Stimulated activated CD8-positive, alpha-beta memory T cell treated with anti-CD3 and anti-CD28 coated beads, Interleukin-7, amount 100 ng/mL, for 1 hour (primary cell): ENCODE measurements around the gene HIF3A.
"Not testable (repeated sequence)": the region's sequence is repeated elsewhere in the genome, so short reads cannot be mapped to it uniquely, and the experiment has no call there.

ENCODE experiments used
- DNase-seq, 2 donors: peaks; one replicate each; pipeline ENCODE4 v3.0.0-alpha.2; 2020; ENCODE audit warnings: low read depth in 2 of 2

Gene HIF3A

DNA sequence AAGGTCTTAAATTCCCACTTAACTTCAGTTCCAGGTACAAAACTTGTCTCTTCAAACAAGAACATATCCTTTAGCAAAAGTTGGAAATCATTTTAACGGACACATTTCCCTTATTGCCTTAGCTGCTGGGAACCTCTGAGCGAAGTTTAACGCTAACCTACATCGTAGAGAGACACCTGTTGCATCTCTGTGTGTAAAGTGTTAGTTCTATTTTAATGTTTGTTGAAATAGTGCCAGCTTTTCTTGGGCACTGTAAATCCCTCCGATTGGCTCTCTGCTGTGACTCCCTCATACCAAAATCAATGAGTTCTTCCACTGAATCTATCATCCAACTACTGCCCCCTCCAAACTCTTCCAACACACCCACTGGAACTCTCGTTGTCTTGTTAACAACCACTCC lies 2.3 kb upstream of the HIF3A start:
- DNase-seq: no peak

DNA sequence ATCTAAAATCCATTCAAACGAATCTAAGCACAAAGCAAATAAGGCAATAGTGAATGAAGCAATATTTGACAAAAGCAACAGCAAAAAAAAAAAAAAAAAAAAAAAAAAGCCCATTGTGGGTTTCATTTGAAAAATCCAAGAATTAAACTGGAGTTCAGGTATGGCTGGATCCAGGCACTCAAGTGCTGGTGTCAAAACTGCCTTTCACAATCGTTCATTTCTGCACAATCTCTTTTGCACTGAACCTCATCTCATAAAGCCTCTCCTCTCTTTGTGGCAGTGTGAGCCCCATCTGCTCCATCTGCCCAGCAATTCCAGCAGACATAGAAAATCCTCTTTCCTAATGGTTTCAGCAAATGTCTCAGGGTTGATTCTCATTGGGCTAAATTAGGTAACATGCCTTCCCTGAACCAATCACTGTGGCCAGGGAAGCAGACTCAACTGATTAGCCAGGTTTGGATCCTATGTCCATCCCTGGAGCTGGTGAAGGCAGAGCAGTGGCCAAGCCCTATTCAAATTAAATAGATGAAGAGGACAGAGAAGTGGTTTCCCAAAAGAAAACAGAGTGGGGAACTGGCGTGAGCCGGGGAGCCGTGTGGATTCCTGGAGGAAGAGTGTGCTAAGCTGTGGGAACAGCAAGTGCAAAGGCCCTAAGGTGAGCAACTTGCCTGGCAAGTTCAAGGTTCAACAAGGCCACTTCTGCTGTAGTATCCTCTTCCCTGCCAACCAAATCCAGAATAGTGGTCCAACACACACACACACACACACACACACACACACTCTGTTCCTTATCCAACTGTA lies 1.2 kb upstream of the HIF3A start:
- DNase-seq: no peak

DNA sequence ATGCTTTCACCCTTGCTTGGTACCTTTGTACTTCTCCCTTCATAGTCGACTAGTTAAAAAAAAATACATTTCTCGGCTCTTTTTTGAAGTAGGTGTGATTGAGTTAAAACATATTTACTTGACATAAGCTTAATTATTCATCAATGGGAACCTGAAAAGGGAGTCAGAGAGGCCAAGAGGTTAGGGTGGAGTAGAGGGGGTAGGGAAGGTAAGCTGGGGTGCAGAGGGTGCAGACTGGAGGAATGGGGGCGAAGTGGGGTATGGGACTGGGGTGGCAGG lies 701 bp upstream of the HIF3A start:
- no peak for DNase-seq

DNA sequence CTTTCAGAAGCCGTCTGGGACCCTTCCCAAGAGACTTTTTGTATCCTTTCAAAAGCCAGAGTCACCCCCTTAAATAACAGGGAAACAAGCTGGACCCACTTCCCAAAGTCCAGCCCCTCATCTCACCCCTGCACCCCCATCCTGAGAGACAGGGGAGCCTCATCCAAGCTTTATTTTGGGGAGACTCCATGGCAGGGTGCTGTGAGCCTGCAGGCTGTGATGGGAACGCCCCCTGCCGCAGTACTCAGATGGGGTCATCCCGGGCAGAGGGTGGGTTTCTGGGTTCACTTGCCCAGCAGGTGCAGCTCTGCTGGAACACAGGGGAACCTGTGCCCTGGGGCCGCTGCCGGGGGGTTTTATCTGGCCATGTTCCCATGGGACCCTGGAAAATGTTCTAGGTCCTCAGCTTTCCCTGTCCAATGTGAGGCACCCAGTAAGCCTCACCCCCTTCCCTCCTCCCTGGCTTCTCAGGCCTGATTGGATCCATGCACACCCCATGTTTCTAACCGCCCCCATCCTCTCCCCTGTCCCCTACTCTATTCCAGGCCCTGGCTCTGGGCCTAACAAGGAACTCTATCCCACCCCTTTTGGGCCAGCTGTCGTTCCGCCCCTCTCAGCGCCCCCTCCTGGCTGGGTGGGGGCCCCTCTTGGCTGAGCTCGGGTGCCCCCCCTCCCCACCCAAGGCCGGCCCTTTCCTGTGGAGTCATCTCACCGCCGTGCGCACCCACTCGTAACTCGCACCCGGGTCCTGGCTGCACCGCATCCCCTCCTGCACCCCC lies 1.0 kb downstream of the HIF3A start:
- DNase-seq: no peak

DNA sequence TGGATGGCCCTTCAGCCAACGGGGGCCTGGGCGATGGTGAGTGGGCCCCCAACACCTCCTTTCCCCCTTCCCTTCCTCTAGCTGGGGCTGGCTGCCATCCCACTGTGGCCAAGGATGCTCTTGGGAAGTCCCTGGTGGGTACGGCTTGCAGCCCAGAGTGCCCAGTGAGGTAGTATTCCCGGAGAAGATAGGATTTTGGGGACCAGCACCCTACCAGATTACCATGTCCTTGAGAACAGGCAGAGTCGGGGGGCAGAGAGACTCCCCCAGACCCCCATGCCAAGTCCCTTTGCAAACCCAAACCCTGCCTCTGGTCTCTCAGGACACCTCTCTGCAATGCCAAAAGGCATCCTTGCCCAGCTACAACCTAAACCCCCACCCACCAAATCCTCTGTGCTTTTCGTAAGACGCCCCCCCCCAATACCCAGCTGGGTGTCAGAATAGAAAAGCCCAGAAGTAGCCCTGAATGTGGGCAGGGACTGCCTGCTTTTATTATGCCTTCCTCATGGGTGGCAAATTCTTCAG lies 1.7 kb downstream of the HIF3A start:
- DNase-seq: no peak

DNA sequence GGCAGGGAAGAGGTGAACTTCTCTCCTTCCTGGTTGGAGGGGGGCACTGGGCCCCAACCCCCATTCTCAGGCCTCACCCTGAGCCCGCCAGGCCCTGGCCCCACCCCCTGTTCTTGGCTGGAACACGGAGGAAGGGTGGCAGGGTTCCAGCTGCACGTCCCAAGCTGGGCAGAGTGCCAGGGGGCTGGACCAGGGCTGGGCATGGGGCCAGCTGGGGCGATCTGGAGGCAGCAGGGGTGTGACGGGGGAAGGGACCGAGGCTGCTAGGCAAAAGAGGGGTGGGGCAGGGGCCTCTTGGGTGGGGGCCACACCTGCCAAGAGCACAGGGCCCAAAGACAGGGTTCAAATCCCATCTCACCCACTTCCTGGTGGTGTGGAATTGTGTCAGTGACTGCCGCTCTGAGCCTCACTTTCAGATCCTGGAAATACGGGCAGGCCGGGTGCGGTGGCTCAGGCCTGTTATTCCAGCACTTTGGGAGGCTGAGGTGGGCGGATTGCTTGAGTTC lies 2.2 kb downstream of the HIF3A start:
- no peak for DNase-seq

DNA sequence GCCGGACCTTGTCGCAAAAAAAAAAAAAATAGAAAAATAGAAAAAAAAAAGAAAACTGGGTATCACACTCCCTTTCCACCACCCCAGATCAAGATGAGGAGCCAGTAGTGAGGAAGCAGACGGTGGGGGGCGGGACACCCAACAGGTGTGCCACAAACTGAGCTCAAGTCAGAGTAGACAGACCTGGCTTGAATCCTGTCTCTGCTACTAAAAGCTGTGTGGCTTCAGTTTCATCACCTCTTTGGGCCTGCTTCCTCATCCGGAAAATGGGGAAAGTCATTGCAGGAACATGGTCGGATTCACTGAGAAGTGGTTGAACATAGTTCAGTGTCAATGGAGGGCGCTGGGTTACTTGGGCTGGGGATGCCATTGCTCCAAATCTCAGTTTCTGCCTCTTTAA lies 2.9 kb downstream of the HIF3A start:
- no peak for DNase-seq

DNA sequence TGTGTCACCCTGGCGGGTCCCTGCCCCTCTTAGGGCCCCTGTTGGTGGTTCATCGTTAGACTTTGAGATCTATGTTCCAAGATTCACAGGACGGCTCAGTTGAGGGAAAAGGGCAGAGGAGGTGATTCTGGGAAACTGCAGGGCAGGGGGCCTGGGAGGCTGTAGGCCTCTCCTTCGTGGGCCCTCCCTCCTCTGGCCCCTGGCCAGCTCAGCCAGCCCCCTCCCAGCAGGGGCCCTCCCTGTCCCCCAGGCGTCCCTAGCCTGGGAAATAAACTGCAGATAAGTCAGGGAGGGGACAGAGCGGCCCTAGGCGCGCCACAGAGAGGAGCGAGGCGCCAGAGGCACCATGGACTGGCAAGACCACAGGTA lies 6.5 kb downstream of the HIF3A start:
- DNase-seq: no peak

DNA sequence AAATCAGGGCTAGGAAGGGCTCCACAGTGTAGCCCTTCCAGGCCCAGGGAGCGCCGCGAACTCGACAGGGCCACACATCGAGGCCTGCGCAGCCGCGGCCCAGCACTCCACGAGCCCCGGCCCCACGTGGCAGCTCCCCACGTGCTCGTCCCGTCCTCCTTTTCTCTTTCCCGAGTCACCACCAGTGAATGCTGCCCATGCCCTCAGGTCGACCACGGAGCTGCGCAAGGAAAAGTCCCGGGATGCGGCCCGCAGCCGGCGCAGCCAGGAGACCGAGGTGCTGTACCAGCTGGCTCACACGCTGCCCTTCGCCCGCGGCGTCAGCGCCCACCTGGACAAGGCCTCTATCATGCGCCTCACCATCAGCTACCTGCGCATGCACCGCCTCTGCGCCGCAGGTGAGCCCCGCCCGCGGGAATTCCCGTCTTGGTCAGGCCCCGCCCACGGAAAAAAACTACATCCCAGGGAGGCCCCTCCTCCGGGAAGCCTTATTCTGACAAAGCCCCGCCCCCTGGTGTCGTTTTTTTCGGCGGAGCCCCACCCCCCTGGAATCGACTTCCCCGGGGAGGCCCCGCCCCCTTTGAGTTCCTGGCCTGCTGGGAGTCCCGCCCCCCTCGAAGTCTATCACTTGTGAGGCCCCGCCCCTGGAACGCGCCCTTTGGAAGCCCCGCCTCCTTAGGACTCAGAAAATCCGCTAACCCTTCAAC lies 7.0 kb downstream of the HIF3A start:
- no peak for DNase-seq

DNA sequence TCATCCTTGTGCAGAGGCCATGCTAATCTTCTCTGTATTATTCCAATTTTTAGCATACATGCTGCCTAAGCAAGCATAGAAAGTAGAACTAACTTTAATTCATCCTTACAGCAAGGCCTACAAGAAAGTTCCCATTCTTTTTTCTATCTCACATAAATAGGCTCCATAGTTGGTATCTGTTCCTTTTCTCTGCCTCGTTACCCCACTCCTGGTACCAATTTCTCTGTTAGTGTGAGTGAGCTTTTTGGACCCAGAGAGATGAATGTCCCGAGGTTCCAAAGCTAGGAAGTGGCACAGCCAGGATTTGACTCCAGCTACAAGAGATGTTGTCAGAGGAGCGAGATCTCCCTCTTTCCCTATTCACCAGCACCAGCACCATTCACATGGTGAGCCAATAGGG lies 9.7 kb downstream of the HIF3A start:
- no peak for DNase-seq

DNA sequence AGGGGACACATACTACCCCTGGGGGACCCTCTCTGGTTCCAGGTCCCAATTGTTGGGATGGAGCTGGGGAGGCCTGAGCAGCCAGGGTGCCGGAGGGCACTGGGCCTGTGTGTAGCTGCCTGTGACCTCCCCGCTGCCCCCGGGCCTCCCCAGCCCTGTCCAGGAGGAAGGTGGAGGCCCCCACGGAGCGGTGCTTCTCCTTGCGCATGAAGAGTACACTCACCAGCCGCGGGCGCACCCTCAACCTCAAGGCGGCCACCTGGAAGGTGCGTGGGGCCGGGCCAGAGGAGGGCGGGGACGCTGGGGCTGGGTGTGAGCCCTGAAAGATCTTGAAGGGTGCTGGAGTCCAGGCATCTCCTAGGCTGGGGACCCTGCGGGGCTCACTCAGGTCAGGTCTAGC lies 11.7 kb downstream of the HIF3A start:
- DNase-seq: no peak

DNA sequence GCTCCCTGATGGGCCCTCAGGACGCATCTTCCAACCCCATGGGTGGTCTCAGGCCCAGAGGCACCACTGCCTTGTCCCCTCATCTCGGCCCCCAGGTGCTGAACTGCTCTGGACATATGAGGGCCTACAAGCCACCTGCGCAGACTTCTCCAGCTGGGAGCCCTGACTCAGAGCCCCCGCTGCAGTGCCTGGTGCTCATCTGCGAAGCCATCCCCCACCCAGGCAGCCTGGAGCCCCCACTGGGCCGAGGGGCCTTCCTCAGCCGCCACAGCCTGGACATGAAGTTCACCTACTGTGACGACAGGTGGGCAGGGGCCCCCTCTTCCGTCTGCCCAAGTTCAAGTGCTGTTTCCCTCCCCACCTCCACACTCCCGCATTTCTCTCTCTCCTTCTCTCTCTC lies 12.2 kb downstream of the HIF3A start:
- no peak for DNase-seq

DNA sequence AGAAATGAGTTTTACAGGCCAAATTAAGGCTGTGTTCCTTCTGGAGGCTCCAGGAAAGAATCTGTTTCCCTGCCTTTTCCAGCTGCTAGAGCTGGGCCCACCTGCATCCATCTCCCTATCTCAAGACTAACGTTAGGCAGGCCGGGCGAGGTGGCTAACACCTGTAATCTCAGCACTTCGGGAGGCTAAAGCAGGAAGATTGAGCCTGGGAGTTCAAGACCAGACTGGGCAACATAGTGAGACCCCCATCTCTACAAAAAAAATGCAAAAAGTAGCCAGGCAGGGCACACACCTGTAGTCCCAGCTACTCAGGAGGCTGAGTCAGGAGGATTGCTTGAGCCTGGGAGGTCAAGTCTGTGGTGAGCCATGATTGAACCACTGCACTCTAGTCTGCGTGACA lies 14.6 kb downstream of the HIF3A start:
- no peak for DNase-seq

DNA sequence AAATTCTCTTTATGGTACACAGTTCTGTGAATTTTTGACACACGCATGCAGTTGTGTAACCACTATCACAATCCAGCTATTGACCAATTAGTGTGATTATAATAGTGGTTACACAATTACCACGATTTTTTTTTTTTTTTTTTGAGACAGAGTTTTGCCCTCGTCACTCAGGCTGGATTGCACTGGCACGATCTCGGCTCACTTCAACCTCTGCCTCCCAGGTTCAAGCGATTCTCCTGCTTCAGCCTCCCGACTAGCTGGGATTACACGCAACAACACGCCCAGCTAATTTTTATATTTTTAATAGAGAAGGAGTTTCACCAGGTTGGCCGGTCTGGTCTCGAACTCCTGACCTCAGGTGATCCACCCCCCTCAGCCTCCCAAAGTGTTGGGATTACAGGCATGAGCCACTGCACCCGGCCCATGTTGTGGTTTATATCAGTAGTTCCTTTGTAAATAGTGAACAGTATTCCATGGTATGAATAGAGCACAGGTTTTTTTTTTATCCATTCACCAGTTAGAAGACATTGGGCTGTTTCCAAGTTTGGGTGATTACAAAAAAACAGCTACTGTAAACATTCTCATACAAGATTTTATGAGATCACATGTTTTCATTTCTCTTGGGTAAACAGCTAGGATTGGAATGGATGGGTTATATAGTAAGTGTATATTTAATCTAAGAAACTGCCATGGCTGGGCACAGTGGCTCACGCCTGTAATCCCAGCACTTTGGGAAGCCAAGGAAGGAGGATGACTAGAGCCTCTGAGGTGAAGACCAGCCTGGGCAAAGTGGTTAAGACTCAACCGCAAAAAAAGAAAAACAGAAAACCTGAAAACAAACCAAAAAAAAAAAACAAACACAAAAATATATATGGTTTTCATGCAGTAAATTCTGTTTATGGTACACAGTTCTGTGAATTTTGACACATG lies 17.0 kb downstream of the HIF3A start:
- DNase-seq: not testable (repeated sequence)

DNA sequence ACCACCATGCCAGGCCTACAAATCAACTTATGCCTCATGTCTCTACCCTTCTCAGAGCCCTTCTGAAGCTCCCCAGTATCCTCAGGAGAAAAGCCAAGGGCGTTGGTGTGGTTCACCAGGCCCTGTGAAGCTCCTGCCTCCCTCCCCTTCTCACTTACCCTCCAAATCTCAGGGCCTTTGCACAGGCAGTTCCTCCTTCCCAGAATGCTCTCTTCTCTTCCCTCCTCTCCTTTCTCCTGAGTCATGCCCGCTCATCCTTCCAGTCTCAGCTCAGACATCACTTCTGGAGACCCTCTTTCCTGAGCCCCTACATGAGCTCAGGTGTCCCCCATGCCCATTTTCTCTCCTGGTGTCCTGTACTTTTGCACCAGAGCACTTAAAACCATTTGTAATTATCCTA lies 20.5 kb downstream of the HIF3A start:
- no peak for DNase-seq

DNA sequence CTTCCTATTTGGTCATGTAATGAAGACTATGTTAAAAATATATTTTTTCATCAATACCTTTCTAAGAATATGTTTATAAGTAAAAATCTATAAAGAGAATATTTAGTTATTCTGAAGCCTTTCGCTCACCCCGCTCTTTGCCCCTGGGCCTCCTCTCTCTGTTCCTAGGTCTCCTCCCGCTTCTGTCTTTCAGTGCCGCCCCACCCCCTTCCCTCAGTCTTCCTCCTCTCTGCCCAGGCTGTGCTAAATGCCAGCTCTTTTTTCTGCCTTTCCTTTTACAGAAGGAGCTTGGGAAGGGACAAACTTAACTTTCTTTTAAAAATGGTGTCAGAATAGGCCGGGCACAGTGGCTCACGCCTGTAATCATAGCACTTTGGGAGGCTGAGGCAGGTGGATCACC lies 22.8 kb downstream of the HIF3A start:
- no peak for DNase-seq

DNA sequence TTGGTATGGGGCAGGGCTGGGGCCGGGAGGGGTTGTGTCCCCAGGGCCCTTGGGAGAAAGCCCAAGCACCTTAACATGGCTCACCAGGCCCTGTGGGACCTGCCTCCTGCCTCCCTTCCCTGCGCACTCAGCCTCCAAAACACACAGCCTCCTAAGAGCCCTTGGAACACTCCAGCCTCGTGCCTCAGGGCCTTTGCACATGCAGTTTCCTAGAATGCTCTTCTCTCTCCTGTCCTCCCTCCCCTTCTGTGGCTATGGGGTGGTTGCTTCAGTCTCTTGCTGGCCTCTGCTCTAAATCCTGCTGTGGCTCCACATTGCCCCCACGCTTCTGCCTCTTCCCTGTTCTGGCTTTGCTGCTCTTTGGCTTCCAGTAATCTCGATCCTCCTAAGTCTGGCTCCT lies 23.7 kb downstream of the HIF3A start:
- no peak for DNase-seq

DNA sequence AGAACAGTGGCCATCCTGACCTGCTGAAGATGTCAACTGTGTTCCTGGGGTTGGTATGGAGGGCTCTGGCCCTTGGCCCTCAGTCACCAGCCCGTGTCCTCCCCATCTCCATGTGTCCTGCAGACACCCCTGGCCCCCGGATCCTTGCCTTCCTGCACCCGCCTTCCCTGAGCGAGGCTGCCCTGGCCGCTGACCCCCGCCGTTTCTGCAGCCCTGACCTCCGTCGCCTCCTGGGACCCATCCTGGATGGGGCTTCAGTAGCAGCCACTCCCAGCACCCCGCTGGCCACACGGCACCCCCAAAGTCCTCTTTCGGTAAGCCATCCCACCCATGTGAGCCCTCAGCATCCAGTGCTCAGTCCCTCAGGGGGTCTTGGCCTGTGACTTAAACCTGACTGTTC lies 24.8 kb downstream of the HIF3A start:
- DNase-seq: no peak

DNA sequence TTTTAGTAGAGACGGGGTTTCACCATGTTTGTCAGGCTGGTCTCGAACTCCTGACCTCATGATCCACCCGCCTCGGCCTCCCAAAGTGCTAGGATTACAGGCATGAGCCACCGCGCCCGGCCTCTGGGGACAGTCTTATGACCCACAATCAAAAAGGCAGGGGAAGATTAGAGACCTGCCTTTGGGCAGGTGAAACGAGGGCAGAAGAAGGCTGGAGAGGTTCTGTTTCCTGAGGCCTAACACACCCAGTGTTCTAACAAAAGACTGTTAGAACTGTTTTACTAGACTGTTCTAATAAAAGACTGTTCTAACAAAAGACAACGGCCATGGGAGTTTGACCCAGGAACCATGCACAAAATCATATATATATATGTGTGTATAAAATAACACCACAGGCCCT lies 26.4 kb downstream of the HIF3A start:
- DNase-seq: not testable (repeated sequence)

DNA sequence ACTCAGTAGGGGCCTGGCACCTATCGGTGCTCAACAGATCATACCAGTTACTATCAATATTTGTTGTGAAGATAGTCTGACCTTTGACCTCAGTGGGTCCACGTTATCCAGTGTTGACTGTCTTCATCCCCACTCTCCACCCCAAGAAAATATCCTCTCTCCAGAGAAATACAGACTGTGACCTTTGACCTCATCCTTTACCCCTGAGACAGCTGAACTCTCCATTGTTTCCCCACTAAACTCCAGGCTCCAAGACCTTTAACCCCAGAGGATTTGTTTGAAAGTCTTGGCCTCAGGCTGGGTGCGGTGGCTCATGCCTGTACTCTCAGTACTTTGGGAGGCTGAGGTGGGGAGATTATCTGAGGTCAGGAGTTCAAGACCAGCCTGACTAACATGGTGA lies 27.4 kb downstream of the HIF3A start:
- no peak for DNase-seq

DNA sequence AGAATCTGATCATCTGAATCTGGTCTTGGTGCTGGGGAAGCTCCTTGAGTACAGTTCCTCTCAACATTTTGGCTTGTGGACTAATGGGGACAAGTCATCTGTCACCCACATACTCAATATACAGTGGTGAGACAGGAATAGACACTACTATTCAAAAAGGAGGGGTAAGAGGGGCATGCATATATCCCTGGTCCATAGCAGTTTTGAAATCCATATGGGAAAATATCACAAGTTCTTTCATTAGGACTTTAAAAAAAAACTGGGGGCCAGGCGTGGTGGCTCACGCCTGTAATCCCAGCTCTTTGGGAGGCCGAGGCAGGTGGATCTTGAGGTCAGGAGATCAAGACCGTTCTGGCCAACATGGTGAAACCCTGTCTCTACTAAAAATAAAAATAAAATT lies 29.8 kb downstream of the HIF3A start:
- DNase-seq: no peak

DNA sequence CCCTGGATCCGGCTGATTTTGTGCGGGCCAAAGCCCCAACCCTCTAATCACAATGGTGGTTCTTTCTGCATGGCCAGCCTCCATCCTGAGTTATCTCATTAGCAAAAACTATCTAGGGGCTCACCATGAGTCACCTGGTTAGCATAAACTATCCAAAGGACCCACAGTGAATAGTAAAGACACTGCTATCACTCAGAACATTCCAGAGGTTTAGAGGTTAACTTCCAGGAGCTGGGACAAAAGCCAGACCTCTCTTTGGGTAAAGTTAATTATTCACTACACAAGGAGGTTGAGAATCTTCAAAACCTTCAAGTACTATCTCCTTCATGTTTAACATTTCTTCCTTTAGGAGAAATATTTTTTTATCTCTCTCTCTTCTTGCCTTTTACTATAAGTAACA lies 31.2 kb downstream of the HIF3A start:
- no peak for DNase-seq
